Stimulated activated naive CD4-positive, alpha-beta T cell (primary cell): ENCODE data around the gene PRKAR1A.
"Not testable (repeated sequence)": the region's sequence is repeated elsewhere in the genome, so short reads cannot be mapped to it uniquely, and the experiment has no call there.

Experiments used
- DNase-seq, 6 experiments: peaks; one replicate each; lab custom pipeline; 2025; lab: John Stamatoyannopoulos, UW

The PRKAR1A gene

GRCh38 chr17:68579194-68579927, 67.1 kb downstream of the PRKAR1A start:
- DNase-seq = no peak

GRCh38 chr17:68580236-68580770, 68.1 kb downstream of the PRKAR1A start:
- no peak for DNase-seq

- no peak for DNase-seq
These were observed 69.8 kb downstream of the PRKAR1A start for GRCh38 chr17:68581863-68582645.

- not testable (repeated sequence) for DNase-seq
These were observed 70.6 kb downstream of the PRKAR1A start for GRCh38 chr17:68582867-68583266.

- DNase-seq = no peak
These were observed 72.5 kb downstream of the PRKAR1A start for GRCh38 chr17:68584581-68585303.

- DNase-seq = no peak
These were observed 73.4 kb downstream of the PRKAR1A start for GRCh38 chr17:68585643-68586042.

GRCh38 chr17:68587026-68587425, 74.8 kb downstream of the PRKAR1A start:
- no peak for DNase-seq

- no peak for DNase-seq
These were observed 75.6 kb downstream of the PRKAR1A start for GRCh38 chr17:68587847-68588246.

- DNase-seq = no peak
These were observed 76.1 kb downstream of the PRKAR1A start for GRCh38 chr17:68588362-68588761.

GRCh38 chr17:68589086-68589485, 76.9 kb downstream of the PRKAR1A start:
- no peak for DNase-seq

GRCh38 chr17:68591583-68591982, 79.4 kb downstream of the PRKAR1A start:
- DNase-seq = no peak

GRCh38 chr17:68592009-68592408, 79.8 kb downstream of the PRKAR1A start:
- DNase-seq = no peak

GRCh38 chr17:68592682-68593641, 80.7 kb downstream of the PRKAR1A start:
- DNase-seq = no peak

GRCh38 chr17:68594552-68594951, 82.3 kb downstream of the PRKAR1A start:
- no peak for DNase-seq

- DNase-seq = no peak
These were observed 83.3 kb downstream of the PRKAR1A start for GRCh38 chr17:68595496-68595895.

- DNase-seq = peak in 1 of 6 experiments; percentile 13
These were observed 83.8 kb downstream of the PRKAR1A start for GRCh38 chr17:68595986-68596385.

- DNase-seq = no peak
These were observed 84.2 kb downstream of the PRKAR1A start for GRCh38 chr17:68596411-68596945.

- DNase-seq = no peak
These were observed 85.8 kb downstream of the PRKAR1A start for GRCh38 chr17:68598074-68598473.

- no peak for DNase-seq
These were observed 86.3 kb downstream of the PRKAR1A start for GRCh38 chr17:68598545-68598961.

- DNase-seq = no peak
These were observed 86.9 kb downstream of the PRKAR1A start for GRCh38 chr17:68599091-68599490.

GRCh38 chr17:68599552-68600066, 87.4 kb downstream of the PRKAR1A start:
- no peak for DNase-seq
